ENCODE measurements around the gene ZBTB4.
"Not testable (repeated sequence)": the region's sequence is repeated elsewhere in the genome, so short reads cannot be mapped to it uniquely, and the experiment has no call there.

ZBTB4 gene

GRCh38 chr17:7495906-7496434, 16.5 kb upstream of the ZBTB4 start:
- no peak for DNase-seq

GRCh38 chr17:7493941-7494340, 14.5 kb upstream of the ZBTB4 start:
- DNase-seq, result no peak

- DNase-seq, result no peak
These were observed 12.2 kb upstream of the ZBTB4 start for GRCh38 chr17:7491583-7491982.

GRCh38 chr17:7490144-7490543, 10.7 kb upstream of the ZBTB4 start:
- no peak for DNase-seq

GRCh38 chr17:7486181-7486580, 6.8 kb upstream of the ZBTB4 start:
- no peak for DNase-seq

GRCh38 chr17:7484919-7485377, 5.5 kb upstream of the ZBTB4 start:
- DNase-seq, result no peak

GRCh38 chr17:7484067-7484918, 4.9 kb upstream of the ZBTB4 start, which contains the start of gene POLR2A:
Gene POLR2A (plus strand): TSS chr17:7484366.
- peak; percentile 98 to 99 (median 98) for DNase-seq

- DNase-seq, result peak; percentile 84 to 96 (median 92)
These were observed 4.0 kb upstream of the ZBTB4 start for GRCh38 chr17:7483255-7484066.

- not testable (repeated sequence) for DNase-seq
These were observed 3.3 kb upstream of the ZBTB4 start for GRCh38 chr17:7482742-7483088.

GRCh38 chr17:7481842-7482741, 2.7 kb upstream of the ZBTB4 start:
- not testable (repeated sequence) for DNase-seq

- not testable (repeated sequence) for DNase-seq
These were observed 1.8 kb upstream of the ZBTB4 start, which contains the start of gene SLC35G6 for GRCh38 chr17:7481275-7481674. Gene SLC35G6 (plus strand): TSS chr17:7481446. CDS start chr17:7481517, 71 bp downstream.

GRCh38 chr17:7480089-7480384, 606 bp upstream of the ZBTB4 start:
- DNase-seq, result no peak

GRCh38 chr17:7478276-7479212, 887 bp downstream of the ZBTB4 start:
- peak in 2 of 4 experiments; percentile 52 to 64 for DNase-seq

GRCh38 chr17:7477392-7478275, 1.8 kb downstream of the ZBTB4 start:
- DNase-seq, result peak in 1 of 4 experiments; percentile 29

GRCh38 chr17:7476951-7477350, 2.5 kb downstream of the ZBTB4 start:
- DNase-seq, result no peak

GRCh38 chr17:7476494-7476893, 2.9 kb downstream of the ZBTB4 start:
- no peak for DNase-seq

GRCh38 chr17:7475764-7476422, 3.5 kb downstream of the ZBTB4 start:
- no peak for DNase-seq

- DNase-seq, result not testable (repeated sequence)
These were observed 4.7 kb downstream of the ZBTB4 start for GRCh38 chr17:7474767-7475166.

- no peak for DNase-seq
These were observed 7.7 kb downstream of the ZBTB4 start for GRCh38 chr17:7471729-7472128.

All from activated naive CD4-positive, alpha-beta T cell (primary cell).